Measurements from ENCODE around the gene NET1.

- TF ChIP-seq CTCF (IDR thresholded peaks at IDR 0.05) (no peak), POLR2A (IDR thresholded peaks at IDR 0.05) (no peak), POLR2AphosphoS5 (IDR thresholded peaks at IDR 0.05; ENCODE audit: insufficient read depth in 1 of 2, low read depth in 1 of 2) (no peak)
Measured at GRCh38 chr10:5478694-5479305, 66.4 kb downstream of the NET1 start.
